HG03064 (cell line): ENCODE results near the gene MMEL1.
A peak's percentile ranks its signal among the peaks of the same experiment; 100 is the strongest.
"Not testable (repeated sequence)": the region's sequence is repeated elsewhere in the genome, so short reads cannot be mapped to it uniquely, and the experiment has no call there.

Source experiments
- ATAC-seq: cut with Tn5 transposase; IDR thresholded peaks from one replicate; pipeline ENCODE4 v1.9.1; 2021; ENCODE audit warnings: low read depth; ENCODE audit not compliant: unreplicated experiment

The MMEL1 gene

GRCh38 chr1:2580691-2581090, 52.1 kb downstream of the MMEL1 start:
- ATAC-seq, result no peak

GRCh38 chr1:2578758-2579118, 54.1 kb downstream of the MMEL1 start:
- ATAC-seq, result no peak

DNA sequence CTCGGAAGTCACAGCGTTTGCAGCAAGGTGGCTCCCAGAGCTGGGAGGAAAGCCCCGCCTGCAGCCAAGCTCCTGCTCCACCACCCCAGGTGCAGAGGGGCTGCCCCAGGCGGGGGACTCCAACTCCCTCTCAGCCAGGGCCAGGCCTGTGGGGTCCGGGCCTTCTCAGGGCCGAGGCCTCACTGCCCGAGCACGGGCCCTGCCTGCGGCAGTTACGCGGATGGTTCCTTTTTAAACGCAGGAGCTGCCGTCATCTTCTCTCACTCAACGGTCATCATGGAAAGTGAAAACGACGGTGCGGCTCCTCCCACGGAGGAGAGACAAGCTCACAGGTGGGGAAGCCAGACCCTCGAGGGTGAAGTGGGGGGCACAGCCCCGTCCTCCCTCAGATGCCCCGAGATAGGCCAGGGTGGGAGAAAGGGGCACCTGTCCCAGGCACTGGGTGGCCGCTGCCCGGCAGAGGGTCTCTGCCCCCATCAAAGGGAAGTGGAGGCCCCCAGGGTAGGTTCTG, 55.2 kb downstream of the MMEL1 start:
- peak; percentile 25 for ATAC-seq

- no peak for ATAC-seq
These were observed 56.8 kb downstream of the MMEL1 start for GRCh38 chr1:2575801-2576663.

- no peak for ATAC-seq
These were observed 58.5 kb downstream of the MMEL1 start for GRCh38 chr1:2574350-2574749.

DNA sequence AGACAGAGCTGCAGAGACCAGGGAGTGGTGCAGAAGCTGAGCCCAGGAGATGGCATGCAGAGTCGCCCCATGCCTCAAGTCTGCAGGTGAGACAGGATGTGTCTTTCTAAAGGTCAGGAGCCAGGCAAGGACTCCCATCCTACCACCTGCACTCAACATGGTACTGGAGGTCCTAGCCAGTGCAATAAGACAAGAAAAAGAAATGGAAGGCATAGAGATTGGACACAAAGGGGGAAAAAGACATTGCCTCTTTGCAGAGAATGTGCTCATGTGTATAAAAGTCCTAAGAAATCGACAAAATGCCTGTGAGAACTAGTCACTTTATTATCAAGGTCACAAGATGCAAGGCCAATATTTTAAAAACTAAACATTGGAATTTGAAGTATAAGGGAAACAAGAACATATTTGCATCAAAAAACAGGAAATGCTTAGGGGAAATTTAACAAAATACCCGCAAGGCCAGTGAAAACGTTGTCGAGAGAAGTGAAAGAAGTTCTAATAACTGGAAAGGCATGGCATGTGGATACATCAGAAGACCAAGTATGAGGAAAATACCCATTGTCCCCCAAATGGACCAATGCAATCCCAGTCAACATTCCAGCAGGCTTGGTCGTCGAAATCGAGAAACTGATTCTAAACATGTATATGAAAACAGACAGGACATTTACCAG, 59.4 kb downstream of the MMEL1 start:
- no peak for ATAC-seq

DNA sequence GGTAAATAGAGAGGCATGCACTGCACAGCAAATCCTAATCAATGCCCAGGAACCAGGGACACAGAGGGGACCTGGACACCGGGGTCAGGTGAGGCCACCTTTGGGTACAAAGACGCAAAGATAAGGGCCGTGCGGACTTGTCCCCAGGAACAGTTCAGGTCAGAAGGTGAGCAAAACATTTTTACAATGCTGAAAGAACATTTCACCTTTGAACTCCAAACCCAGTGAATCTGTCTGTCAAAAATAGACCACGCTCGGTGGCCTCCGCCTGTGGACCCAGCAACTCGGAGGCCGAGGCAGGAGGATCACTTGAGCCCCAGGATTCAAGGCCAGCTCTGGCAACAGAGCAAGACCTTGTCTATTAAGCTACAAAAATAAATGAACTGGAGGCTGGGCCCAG, 61.5 kb downstream of the MMEL1 start:
- ATAC-seq, result no peak

DNA sequence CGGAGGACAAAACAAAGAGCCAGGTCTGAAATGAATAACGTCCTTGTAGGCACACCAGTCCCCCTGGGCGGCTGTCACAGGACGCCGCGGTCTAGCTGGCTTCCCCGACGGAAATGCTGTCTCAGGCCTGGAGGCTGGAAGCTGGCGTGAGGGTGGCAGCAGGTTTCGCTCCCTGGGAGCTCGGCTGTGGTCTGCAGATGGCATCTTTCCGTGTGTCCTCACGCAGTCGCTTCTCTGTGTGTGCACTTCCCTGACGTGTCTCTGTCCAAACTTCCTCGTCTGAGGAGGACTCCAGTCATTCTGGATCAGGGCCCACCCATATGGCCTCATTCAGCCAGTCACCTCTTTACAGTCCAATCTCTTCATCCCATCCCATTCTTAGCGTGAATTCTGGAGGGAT, 62.5 kb downstream of the MMEL1 start:
- no peak for ATAC-seq

GRCh38 chr1:2569703-2570102, 63.1 kb downstream of the MMEL1 start:
- ATAC-seq, result not testable (repeated sequence)

GRCh38 chr1:2569060-2569459, 63.8 kb downstream of the MMEL1 start:
- no peak for ATAC-seq

DNA sequence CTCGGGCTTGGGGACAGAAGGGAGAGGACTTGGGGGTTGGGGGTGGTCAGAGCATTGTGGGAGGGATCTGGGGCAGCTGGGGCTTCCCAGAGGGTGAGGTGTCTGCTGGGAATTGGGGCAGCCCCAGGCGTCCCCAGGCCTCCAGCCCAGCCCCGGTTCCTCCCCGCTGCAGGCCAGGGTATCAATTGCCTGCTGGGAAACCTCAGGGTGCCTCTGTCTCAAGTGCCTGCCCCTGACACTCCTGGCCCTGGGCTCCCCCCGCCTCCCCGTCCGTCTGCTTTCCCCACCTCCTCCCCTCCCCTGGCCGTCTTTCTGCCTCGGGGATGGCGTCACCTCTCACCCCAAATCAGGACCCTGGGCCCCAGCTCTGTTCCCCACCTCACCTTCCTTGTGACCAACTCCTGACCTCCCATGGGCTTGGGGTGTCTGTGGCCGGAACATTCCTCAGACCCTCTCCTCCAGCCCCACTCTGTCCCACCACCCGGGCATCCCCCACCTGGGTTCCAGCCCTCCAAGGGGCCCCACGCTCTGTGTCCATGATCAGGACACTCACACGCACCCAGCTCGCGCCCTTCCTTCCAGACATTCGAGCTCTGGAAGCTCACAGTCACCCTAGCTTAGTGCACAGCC, 64.5 kb downstream of the MMEL1 start:
- not testable (repeated sequence) for ATAC-seq

- no peak for ATAC-seq
These were observed 65.6 kb downstream of the MMEL1 start for GRCh38 chr1:2567083-2567679.

GRCh38 chr1:2566101-2567045, 66.4 kb downstream of the MMEL1 start:
- ATAC-seq, result no peak

DNA sequence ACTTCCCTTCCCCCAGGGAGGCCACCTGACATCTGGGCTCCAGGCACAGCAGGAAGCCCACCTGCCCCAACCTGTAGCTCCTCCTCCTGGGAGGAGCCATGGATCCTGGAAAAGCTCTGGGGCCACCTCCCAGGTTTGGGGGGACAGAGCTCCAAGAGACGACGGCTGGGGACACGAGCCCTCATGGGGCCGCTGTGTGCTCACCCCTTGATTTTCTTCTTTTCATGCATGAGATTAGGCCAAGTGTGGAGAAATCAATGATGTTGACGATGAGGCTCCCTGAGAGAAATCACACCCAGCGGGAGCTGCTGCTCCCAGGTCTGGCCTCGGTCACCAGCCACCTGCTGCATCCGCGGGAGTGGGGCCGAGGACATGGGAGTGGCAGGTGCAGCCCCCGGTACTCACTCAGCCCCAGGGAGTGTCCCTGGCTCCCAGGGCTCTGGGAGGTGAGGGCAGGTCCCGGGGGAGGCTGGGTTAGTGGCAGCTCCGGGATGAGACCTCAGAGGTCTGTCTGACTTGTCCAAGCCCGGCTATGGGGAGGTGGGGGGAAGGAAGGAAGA, 67.9 kb downstream of the MMEL1 start:
- ATAC-seq, result no peak

DNA sequence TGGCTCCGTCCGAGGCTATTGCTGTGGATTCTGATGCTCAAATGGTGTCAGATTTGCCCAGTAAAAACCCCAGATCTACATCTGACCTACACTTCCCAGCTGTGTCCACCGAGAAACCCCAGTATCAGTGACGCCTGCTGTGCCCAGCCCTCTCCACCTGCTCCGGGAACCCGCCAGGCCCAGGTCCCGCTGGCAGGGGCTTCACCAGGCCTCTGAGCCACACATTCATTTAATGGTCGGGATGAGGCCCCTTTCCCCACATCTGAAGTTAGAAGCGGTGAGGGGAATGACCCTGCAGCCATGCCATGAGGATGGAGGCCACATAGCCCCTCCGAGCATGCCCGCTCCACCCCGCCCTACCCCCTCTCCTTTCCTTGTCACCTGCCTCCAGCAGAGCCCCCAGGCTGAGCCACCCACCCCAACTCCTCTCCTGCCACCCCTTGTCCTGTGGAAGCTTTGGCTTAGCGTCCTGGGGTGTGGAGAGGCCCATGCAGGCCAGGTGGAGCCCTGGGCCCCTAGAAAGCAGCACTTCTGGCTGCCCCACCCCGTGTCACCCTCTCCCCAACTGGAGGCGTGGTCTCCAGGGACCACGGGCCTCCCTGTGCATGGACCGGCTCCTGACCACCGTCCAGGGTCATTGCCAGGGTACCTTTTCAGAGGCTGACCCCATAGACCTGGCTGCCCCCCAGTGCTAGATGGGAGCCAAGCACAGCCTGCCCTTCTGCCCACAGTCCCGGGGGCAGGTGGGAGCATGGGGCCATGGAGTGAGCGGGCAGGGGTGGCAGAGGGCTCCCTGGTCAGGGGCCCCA, 68.6 kb downstream of the MMEL1 start:
- no peak for ATAC-seq

DNA sequence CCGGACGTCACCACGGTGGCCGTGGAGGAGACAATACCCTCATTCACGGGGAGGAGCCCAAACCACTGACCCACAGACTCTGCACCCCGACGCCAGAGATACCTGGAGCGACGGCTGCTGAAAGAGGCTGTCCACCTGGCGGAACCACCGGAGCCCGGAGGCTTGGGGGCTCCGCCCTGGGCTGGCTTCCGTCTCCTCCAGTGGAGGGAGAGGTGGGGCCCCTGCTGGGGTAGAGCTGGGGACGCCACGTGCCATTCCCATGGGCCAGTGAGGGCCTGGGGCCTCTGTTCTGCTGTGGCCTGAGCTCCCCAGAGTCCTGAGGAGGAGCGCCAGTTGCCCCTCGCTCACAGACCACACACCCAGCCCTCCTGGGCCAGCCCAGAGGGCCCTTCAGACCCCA, 69.6 kb downstream of the MMEL1 start:
- ATAC-seq, result no peak

- ATAC-seq, result no peak
These were observed 70.6 kb downstream of the MMEL1 start for GRCh38 chr1:2561898-2562895.

GRCh38 chr1:2561446-2561845, 71.4 kb downstream of the MMEL1 start:
- ATAC-seq, result no peak
